Upper lobe of left lung (tissue), 4 donors: ENCODE results near the gene RHOC.

Experiments
- EP300 ChIP-seq, 4 donors: sonication (generic); formaldehyde crosslinking; IDR thresholded peaks; one replicate each; pipeline ENCODE4 v1.5.1; 2017; ENCODE audit warnings: antibody characterized with exemption in 4 of 4, control low read depth in 2 of 4
- POLR2A ChIP-seq, 4 donors: fragments of 450-650 bp; IDR thresholded peaks; one replicate each; pipeline ENCODE4 v1.5.1; 2016 to 2017; ENCODE audit warnings: antibody characterized with exemption in 4 of 4, mild to moderate bottlenecking in 2 of 4
- POLR2AphosphoS5 ChIP-seq, 2 donors: sonication (generic); formaldehyde crosslinking; IDR thresholded peaks; one replicate each; pipeline ENCODE4 v1.5.1; 2017; ENCODE audit warnings: antibody characterized with exemption in 2 of 2
- TF ChIP-seq, protein P1 (sequence below), 6 experiments: fragments of 450-650 bp in 4 of 6; fragments of 200-600 bp in 2 of 6; sonication (generic) in 2 of 6; IDR thresholded peaks; one replicate each; pipeline ENCODE4 v1.5.1; 2016 to 2019; ENCODE audit warnings: antibody characterized with exemption in 6 of 6

DNA sequence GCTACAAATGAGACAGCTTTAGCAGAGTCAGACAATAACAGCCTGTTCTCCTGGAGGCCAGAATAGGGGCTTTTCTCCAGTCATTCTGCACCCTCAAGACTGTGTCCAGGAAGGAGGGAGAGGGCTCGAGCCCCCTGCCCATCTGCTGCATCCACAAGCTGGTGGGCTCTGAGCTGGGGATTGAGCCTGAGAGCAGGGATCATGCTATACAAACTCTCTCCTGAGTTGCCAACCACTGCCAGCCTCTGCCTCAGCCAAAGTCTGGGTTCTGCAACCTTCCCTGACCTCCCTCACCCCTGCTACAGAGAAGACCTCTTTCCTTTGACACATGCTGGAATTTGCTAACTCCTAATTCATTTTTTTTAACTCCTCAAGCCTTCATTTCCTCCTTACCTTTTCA lies 23.0 kb upstream of the RHOC start:
- TF ChIP-seq EP300 (IDR thresholded peaks at IDR 0.05) (no peak), POLR2A (IDR thresholded peaks at IDR 0.05) (no peak), POLR2AphosphoS5 (IDR thresholded peaks at IDR 0.05) (no peak)
- TF ChIP-seq, protein P1, sequence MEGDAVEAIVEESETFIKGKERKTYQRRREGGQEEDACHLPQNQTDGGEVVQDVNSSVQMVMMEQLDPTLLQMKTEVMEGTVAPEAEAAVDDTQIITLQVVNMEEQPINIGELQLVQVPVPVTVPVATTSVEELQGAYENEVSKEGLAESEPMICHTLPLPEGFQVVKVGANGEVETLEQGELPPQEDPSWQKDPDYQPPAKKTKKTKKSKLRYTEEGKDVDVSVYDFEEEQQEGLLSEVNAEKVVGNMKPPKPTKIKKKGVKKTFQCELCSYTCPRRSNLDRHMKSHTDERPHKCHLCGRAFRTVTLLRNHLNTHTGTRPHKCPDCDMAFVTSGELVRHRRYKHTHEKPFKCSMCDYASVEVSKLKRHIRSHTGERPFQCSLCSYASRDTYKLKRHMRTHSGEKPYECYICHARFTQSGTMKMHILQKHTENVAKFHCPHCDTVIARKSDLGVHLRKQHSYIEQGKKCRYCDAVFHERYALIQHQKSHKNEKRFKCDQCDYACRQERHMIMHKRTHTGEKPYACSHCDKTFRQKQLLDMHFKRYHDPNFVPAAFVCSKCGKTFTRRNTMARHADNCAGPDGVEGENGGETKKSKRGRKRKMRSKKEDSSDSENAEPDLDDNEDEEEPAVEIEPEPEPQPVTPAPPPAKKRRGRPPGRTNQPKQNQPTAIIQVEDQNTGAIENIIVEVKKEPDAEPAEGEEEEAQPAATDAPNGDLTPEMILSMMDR (IDR thresholded peaks at IDR 0.05) = no peak
